Gastroesophageal sphincter (tissue), 4 donors: ENCODE results near the gene ZDHHC11B. TPM values are rescaled to one million over a fixed set of nuclear protein-coding genes. Genes with fewer than 3 reads are reported as not detected.
A peak's percentile ranks its signal among the peaks of the same experiment; 100 is the strongest.

ENCODE experiments used
- ATAC-seq: fragments of 150-250 bp; one replicate; pipeline ENCODE4 v1.9.1; 2016; ENCODE audit warnings: mild to moderate bottlenecking, moderate library complexity
- H3K27ac ChIP-seq, 4 donors: fragments of 200-600 bp; sonication (generic) in 3 of 4; 1 replicate in 3 of 4; 2 replicates in 1 of 4; pipeline ENCODE4 v1.5.1; 2016 to 2019
- H3K27me3 ChIP-seq: fragments of 200-600 bp; sonication (generic); one replicate; pipeline ENCODE4 v1.5.1; 2019
- H3K36me3 ChIP-seq, 2 donors: fragments of 200-600 bp; sonication (generic); one replicate each; pipeline ENCODE4 v1.5.1; 2019; ENCODE audit warnings: control low read depth in 1 of 2
- H3K4me1 ChIP-seq, 3 donors: fragments of 200-600 bp; sonication (generic); 1 replicate in 2 of 3; 2 replicates in 1 of 3; pipeline ENCODE4 v1.5.1; 2016 to 2019; ENCODE audit warnings: control low read depth in 2 of 3
- H3K4me3 ChIP-seq, 2 donors: fragments of 200-600 bp; sonication (generic); one replicate each; pipeline ENCODE4 v1.5.1; 2019; ENCODE audit warnings: mild to moderate bottlenecking in 1 of 2, moderate library complexity in 1 of 2
- H3K9me3 ChIP-seq, 3 donors: fragments of 200-600 bp; sonication (generic); one replicate each; pipeline ENCODE4 v1.5.1; 2017 to 2019; ENCODE audit warnings: control low read depth in 2 of 3
- EP300 ChIP-seq: sonication (generic); formaldehyde crosslinking; IDR thresholded peaks from one replicate; pipeline ENCODE4 v1.6.1; 2017; ENCODE audit warnings: antibody characterized with exemption, mild to moderate bottlenecking
- POLR2A ChIP-seq, 2 donors: fragments of 450-650 bp; IDR thresholded peaks; one replicate each; pipeline ENCODE4 v1.6.1; 2017; ENCODE audit warnings: antibody characterized with exemption in 2 of 2, mild to moderate bottlenecking in 2 of 2, moderate library complexity in 1 of 2
- POLR2AphosphoS5 ChIP-seq: sonication (generic); formaldehyde crosslinking; IDR thresholded peaks from one replicate; pipeline ENCODE4 v1.6.1; 2017; ENCODE audit warnings: antibody characterized with exemption
- WGBS, 2 donors: methylation state at CpG; one replicate each; pipeline ENCODE4 v1.1.5; 2018; ENCODE audit warnings: low coverage in 1 of 2; 5-methylcytosine and 5-hydroxymethylcytosine counted together
- total RNA-seq, 4 donors: library from RNA; depleted of rRNA; stranded (reverse); fragments of >200 nt; gene quantifications; one replicate each; pipeline ENCODE4 v1.1.0, GENCODE V29; 2016
- TF ChIP-seq, protein P1 (sequence below), 4 experiments: fragments of 200-600 bp in 2 of 4; fragments of 450-650 bp in 2 of 4; sonication (generic) in 1 of 4; IDR thresholded peaks; one replicate each; pipeline ENCODE4 v1.5.1; 2017 to 2019; ENCODE audit warnings: antibody characterized with exemption in 4 of 4, mild to moderate bottlenecking in 2 of 4, moderate library complexity in 2 of 4

Gene ZDHHC11B
- total RNA-seq, 4 donors from 2014 or later = 3.1 to 14.3 (median 6.9) TPM

DNA sequence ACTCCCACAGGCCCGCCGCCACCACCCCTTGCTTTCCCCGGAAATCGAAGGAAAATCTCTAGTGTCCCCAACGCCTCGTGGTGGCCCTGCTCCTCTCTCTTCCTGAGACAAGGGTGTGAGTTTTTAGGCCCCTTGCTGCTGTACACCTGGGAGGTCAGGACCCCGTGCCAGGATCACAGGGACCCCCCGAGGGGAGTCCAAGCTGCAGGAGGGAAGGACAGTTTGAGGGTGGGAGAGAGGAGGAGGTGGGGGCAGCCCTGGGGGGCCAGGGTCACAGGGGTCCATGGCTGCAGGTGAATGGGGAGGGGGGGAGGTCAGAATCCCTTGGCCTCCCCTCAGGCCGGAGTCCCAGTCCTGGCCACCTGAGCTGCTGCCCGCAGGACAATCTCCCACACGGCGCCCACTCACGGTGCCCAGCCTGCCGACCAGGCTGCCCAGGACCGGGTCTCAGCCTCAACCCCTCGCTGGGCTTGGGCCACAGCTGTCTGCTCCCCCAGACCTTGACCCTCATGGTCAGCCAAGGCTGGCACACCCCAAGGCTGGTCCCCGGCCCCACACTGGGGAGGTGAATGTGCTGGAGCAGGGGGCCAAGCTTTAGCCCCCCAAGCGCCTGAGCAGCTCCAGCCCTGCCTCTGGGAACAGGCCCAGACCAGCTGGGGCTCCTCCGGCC, 111.2 kb downstream of the ZDHHC11B start:
- no peak for ATAC-seq
- no CpG with 5 or more reads among the region's 19 CpGs for WGBS, 2 donors
- H3K4me1 ChIP-seq = peaks cover 11 to 97% (median 56%) of the 10 kb centered on the region in 3 donors
- no peaks in the 10 kb centered on the region for H3K9me3 ChIP-seq
- H3K27ac ChIP-seq = peak overlapping the region in 3 of 4 donors; percentile 76 to 78 (median 78)
- no peaks in the 10 kb centered on the region for H3K27me3 ChIP-seq
- no peak for TF ChIP-seq POLR2A (IDR thresholded peaks at IDR 0.05)
- TF ChIP-seq, protein P1, sequence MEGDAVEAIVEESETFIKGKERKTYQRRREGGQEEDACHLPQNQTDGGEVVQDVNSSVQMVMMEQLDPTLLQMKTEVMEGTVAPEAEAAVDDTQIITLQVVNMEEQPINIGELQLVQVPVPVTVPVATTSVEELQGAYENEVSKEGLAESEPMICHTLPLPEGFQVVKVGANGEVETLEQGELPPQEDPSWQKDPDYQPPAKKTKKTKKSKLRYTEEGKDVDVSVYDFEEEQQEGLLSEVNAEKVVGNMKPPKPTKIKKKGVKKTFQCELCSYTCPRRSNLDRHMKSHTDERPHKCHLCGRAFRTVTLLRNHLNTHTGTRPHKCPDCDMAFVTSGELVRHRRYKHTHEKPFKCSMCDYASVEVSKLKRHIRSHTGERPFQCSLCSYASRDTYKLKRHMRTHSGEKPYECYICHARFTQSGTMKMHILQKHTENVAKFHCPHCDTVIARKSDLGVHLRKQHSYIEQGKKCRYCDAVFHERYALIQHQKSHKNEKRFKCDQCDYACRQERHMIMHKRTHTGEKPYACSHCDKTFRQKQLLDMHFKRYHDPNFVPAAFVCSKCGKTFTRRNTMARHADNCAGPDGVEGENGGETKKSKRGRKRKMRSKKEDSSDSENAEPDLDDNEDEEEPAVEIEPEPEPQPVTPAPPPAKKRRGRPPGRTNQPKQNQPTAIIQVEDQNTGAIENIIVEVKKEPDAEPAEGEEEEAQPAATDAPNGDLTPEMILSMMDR (IDR thresholded peaks at IDR 0.05) = no peak
- TF ChIP-seq POLR2AphosphoS5 = no peak
- TF ChIP-seq EP300 = no peak
- H3K4me3 ChIP-seq = peak overlapping the region in 1 of 2 donors; percentile 28
- peaks cover 0 to 5% of the 10 kb centered on the region in 2 donors for H3K36me3 ChIP-seq

- Histone ChIP-seq H3K27ac (peak overlapping the region in 3 of 4 donors; percentile 76 to 78 (median 78)), H3K27me3 (no peaks in the 10 kb centered on the region), H3K4me3 (peak overlapping the region in 1 of 2 donors; percentile 28), H3K4me1 (peaks cover 11 to 96% (median 56%) of the 10 kb centered on the region in 3 donors), H3K36me3 (peaks cover 0 to 5% of the 10 kb centered on the region in 2 donors), H3K9me3 (no peaks in the 10 kb centered on the region)
- TF ChIP-seq EP300 = no peak
- peak; percentile 39 for TF ChIP-seq POLR2AphosphoS5
- WGBS, 2 donors = 0% methylated on average over 1 to 9 of the region's 27 CpGs
- ATAC-seq = no peak
Observed at GRCh38 chr5:672329-673160, 112.0 kb downstream of the ZDHHC11B start.

DNA sequence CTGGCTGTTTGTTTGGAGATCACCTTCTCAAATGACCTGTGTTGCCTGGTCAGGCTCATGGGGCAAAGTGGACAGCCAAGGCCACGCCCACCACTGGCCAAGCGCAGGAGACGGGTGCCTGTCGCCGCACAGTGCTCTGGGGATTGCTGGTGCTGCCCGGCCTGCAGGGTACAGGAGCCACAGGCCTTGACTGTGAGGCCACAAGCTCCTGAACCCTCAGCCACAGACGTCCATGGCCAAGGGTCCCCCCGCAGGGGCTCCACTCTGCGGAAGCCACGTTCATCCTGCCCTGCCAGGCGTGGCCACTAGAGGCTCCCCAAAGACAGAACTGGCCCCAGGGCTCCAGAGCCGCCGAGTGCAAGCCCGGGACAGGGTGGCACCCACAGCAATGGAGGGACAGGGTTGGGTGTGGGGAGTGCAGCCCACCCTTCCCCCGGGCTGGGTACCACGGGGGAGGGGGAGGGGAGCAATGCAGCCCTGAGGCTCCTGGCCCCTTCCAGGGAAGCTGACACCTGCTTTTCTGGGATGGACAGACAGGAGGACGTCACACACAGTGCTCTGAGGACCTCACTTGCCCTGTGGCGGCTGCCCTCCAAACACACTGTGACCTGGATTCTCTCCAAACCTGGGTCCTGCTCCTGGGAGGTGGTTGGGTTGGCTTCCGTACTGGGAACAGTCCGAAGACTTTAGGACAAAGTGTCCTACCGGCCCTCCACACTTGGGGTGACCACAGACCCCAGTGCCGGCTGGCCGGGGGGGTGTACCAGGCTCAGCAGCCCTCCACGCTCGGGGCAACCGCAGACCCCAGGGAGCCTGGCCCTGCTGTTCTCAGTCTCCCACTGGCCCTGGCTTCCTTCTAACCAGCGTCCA, 112.8 kb downstream of the ZDHHC11B start:
- no peaks in the 10 kb centered on the region for H3K9me3 ChIP-seq
- no peaks in the 10 kb centered on the region for H3K27me3 ChIP-seq
- ATAC-seq = peak; percentile 75
- H3K36me3 ChIP-seq = peaks cover 0 to 5% of the 10 kb centered on the region in 2 donors
- peaks cover 11 to 96% (median 56%) of the 10 kb centered on the region in 3 donors for H3K4me1 ChIP-seq
- WGBS, 2 donors = 15% methylated on average over 4 of the region's 27 CpGs; no CpG with 5 or more reads in 1 of the 2 donors
- no peak for TF ChIP-seq POLR2A (IDR thresholded peaks at IDR 0.05)
- peak; percentile 25 for TF ChIP-seq POLR2AphosphoS5
- TF ChIP-seq, protein P1 (IDR thresholded peaks at IDR 0.05) = peak in 3 of 4 experiments; percentile 90 to 98 (median 95)
- peak overlapping the region in 1 of 2 donors; percentile 28 for H3K4me3 ChIP-seq
- H3K27ac ChIP-seq = peak overlapping the region in 3 of 4 donors; percentile 76 to 85 (median 78)

GRCh38 chr5:670396-671270, 113.9 kb downstream of the ZDHHC11B start:
- WGBS, 2 donors = 0% methylated on average over 1 of the region's 33 CpGs; no CpG with 5 or more reads in 1 of the 2 donors
- Histone ChIP-seq H3K27me3 (no peaks in the 10 kb centered on the region), H3K36me3 (peaks cover 0 to 9% of the 10 kb centered on the region in 2 donors), H3K4me3 (no peak overlapping the region), H3K4me1 (peaks cover 11 to 93% (median 56%) of the 10 kb centered on the region in 3 donors), H3K27ac (peak overlapping the region in 3 of 4 donors; percentile 76 to 85 (median 78)), H3K9me3 (no peaks in the 10 kb centered on the region)
- TF ChIP-seq EP300 (no peak), POLR2A (IDR thresholded peaks at IDR 0.05) (no peak), POLR2AphosphoS5 (no peak)
- TF ChIP-seq, protein P1 (IDR thresholded peaks at IDR 0.05) = no peak
- no peak for ATAC-seq
